MM.1S (cell line): ENCODE data around the gene ATP4A.

ENCODE experiments used
- DNase-seq: peaks from one replicate; pipeline ENCODE4 v3.0.0-alpha.2; 2015
- H2AFZ ChIP-seq: fragments of 300-600 bp; sonication (generic); 2 replicates; pipeline ENCODE4 v1.6.0; 2016; ENCODE audit warnings: antibody characterized with exemption, low read length
- H3F3A ChIP-seq: fragments of 300-600 bp; sonication (generic); 2 replicates; pipeline ENCODE4 v1.6.1; 2016; ENCODE audit warnings: mild to moderate bottlenecking, antibody characterized with exemption, low read length, moderate library complexity, mixed read lengths; ENCODE audit not compliant: insufficient read depth
- H3K27ac ChIP-seq: fragments of 300-600 bp; sonication (generic); 2 replicates; pipeline ENCODE4 v1.5.1; 2016; ENCODE audit warnings: mild to moderate bottlenecking, low read length
- H3K27me3 ChIP-seq: fragments of 300-600 bp; sonication (generic); replicated peaks from 2 replicates; pipeline ENCODE4 v1.6.0; 2016; ENCODE audit warnings: low read length; ENCODE audit not compliant: insufficient read depth
- H3K36me3 ChIP-seq: fragments of 300-600 bp; sonication (generic); replicated peaks from 2 replicates; pipeline ENCODE4 v1.6.1; 2016; ENCODE audit warnings: mild to moderate bottlenecking, low read length, mixed read lengths; ENCODE audit not compliant: insufficient read depth
- H3K4me1 ChIP-seq: fragments of 300-600 bp; sonication (generic); 2 replicates; pipeline ENCODE4 v1.6.1; 2016; ENCODE audit warnings: low read length, mixed read lengths
- H3K4me2 ChIP-seq: fragments of 300-600 bp; sonication (generic); 2 replicates; pipeline ENCODE4 v1.6.0; 2016; ENCODE audit warnings: low read depth, low read length
- H3K4me3 ChIP-seq: fragments of 300-600 bp; sonication (generic); 2 replicates; pipeline ENCODE4 v1.5.1; 2016; ENCODE audit warnings: low read length, mixed read lengths
- H3K79me2 ChIP-seq: fragments of 300-600 bp; sonication (generic); 2 replicates; pipeline ENCODE4 v1.6.1; 2016; ENCODE audit warnings: mixed run types, low read length, mixed read lengths
- H3K9ac ChIP-seq: fragments of 300-600 bp; sonication (generic); 2 replicates; pipeline ENCODE4 v1.6.1; 2016; ENCODE audit warnings: low read length, mixed read lengths
- H3K9me2 ChIP-seq: fragments of 300-600 bp; sonication (generic); replicated peaks from 2 replicates; pipeline ENCODE4 v1.6.1; 2016; ENCODE audit warnings: mild to moderate bottlenecking, low read length, mixed read lengths; ENCODE audit not compliant: insufficient read depth
- H3K9me3 ChIP-seq: fragments of 300-600 bp; sonication (generic); replicated peaks from 2 replicates; pipeline ENCODE4 v1.6.1; 2016; ENCODE audit warnings: mild to moderate bottlenecking, low read length, mixed read lengths; ENCODE audit not compliant: insufficient read depth
- H4K20me1 ChIP-seq: fragments of 300-600 bp; sonication (generic); 2 replicates; pipeline ENCODE4 v1.6.1; 2016; ENCODE audit warnings: mild to moderate bottlenecking, low read length, moderate library complexity, mixed read lengths; ENCODE audit not compliant: insufficient read depth
- EZH2 ChIP-seq: fragments of 300-600 bp; sonication (generic); optimal IDR thresholded peaks from 2 replicates; pipeline ENCODE3; 2017; ENCODE audit warnings: low read depth, mild to moderate bottlenecking, antibody characterized with exemption, low read length, mixed read lengths
- EZH2phosphoT487 ChIP-seq: fragments of 300-600 bp; sonication (generic); IDR thresholded peaks from 2 replicates; pipeline ENCODE4 v1.6.1; 2018; ENCODE audit warnings: antibody characterized with exemption, low read length
- TF ChIP-seq, protein P1 (sequence below): fragments of 300-600 bp; sonication (generic); IDR thresholded peaks from 2 replicates; pipeline ENCODE4 v1.5.1; 2016; ENCODE audit warnings: antibody characterized with exemption, low read length, mixed read lengths

ATP4A gene

DNA sequence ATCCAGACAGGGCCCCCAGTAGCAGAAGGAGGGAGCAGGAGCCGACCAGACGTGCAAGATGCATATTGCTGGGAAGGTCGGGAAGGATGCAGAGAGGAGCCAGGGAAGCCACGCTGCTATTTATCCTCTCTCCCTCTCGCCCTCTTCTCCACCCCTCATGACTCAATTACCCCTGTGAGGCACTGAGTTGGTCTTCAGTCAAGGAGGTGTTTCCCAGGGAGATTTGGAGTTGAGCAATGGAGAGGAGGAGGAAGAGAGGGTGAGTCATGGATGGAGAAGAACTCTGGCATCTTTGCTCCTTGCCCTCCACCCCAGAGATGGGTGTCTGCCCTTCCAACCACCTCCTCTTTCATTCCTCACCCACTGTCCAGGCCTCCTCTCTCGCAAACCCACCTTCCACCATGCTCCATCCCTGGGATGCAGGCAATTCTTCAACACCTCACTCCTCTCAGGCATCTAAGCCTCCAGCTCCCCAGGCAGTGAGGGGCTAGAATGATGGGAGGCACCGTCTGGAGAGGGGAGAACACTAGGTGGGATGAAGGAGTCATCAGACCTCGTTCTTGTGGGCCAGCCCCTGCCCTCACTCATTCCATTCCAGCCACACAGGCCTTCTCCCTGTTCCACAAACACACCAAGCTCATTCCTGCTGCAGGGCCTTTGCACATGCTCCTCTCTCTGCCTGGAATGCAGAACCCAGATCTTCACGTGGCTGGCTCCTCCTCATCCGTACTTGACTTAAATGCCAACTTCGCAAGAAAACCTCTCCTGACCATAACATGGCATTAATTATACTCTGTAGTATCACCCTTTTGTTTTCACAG lies 35.0 kb downstream of the ATP4A start, which contains the start of gene SBSN:
SBSN (minus strand) TSS at position 94 of the 821 bp plus-strand sequence; CDS start at position 64, 30 bp downstream.
- no peaks in the 10 kb centered on the region for H3K4me1 ChIP-seq
- no peak for DNase-seq
- H3K9ac ChIP-seq = no peak within 1 kb of the TSS
- peaks cover 87% of the 10 kb centered on the region for H3K27me3 ChIP-seq
- no peaks in the 10 kb centered on the region for H4K20me1 ChIP-seq
- TF ChIP-seq, protein P1, sequence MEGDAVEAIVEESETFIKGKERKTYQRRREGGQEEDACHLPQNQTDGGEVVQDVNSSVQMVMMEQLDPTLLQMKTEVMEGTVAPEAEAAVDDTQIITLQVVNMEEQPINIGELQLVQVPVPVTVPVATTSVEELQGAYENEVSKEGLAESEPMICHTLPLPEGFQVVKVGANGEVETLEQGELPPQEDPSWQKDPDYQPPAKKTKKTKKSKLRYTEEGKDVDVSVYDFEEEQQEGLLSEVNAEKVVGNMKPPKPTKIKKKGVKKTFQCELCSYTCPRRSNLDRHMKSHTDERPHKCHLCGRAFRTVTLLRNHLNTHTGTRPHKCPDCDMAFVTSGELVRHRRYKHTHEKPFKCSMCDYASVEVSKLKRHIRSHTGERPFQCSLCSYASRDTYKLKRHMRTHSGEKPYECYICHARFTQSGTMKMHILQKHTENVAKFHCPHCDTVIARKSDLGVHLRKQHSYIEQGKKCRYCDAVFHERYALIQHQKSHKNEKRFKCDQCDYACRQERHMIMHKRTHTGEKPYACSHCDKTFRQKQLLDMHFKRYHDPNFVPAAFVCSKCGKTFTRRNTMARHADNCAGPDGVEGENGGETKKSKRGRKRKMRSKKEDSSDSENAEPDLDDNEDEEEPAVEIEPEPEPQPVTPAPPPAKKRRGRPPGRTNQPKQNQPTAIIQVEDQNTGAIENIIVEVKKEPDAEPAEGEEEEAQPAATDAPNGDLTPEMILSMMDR = no peak
- TF ChIP-seq EZH2 (no peak), EZH2phosphoT487 (no peak)
- H3K9me3 ChIP-seq = no peaks in the 10 kb centered on the region
- H3K36me3 ChIP-seq = no peaks in the 10 kb centered on the region
- H3K79me2 ChIP-seq = no peaks in the 10 kb centered on the region
- H3K27ac ChIP-seq = no peak within 1 kb of the TSS
- H3K9me2 ChIP-seq = no peaks in the 10 kb centered on the region
- H3F3A ChIP-seq = no peaks in the 10 kb centered on the region
- no peak within 1 kb of the TSS for H3K4me3 ChIP-seq
- H2AFZ ChIP-seq = no peak within 1 kb of the TSS
- no peak within 1 kb of the TSS for H3K4me2 ChIP-seq

DNA sequence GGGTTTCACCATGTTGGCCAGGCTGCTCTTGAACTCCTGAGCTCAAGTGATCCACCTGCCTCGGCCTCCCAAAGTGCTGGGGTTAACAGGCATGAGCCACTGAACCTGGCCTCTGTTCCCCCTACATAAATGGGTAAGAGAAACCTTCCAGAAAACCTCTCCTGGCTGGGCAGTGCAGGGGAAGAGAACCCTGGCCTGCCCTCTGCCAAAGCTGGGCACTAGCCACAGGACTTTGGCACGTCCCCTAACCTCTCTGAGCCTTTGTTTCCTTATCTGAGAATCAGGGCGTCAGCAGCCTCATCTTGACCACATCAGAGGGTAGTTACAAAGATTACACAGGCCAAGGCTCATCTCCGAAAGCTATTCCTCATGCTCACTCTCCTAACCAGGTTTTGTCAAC lies 37.6 kb downstream of the ATP4A start:
- Histone ChIP-seq H3K79me2 (no peaks in the 10 kb centered on the region), H3K36me3 (no peaks in the 10 kb centered on the region), H3K9me2 (no peaks in the 10 kb centered on the region), H3K27ac (no peak overlapping the region), H3K27me3 (peaks cover 80% of the 10 kb centered on the region), H3K4me1 (no peaks in the 10 kb centered on the region), H3K4me3 (no peak overlapping the region), H3K9ac (no peak overlapping the region), H3F3A (no peaks in the 10 kb centered on the region), H2AFZ (no peak overlapping the region), H4K20me1 (no peaks in the 10 kb centered on the region), H3K4me2 (no peak overlapping the region), H3K9me3 (no peaks in the 10 kb centered on the region)
- TF ChIP-seq EZH2phosphoT487 = no peak
- TF ChIP-seq, protein P1 = no peak
- no peak for DNase-seq

DNA sequence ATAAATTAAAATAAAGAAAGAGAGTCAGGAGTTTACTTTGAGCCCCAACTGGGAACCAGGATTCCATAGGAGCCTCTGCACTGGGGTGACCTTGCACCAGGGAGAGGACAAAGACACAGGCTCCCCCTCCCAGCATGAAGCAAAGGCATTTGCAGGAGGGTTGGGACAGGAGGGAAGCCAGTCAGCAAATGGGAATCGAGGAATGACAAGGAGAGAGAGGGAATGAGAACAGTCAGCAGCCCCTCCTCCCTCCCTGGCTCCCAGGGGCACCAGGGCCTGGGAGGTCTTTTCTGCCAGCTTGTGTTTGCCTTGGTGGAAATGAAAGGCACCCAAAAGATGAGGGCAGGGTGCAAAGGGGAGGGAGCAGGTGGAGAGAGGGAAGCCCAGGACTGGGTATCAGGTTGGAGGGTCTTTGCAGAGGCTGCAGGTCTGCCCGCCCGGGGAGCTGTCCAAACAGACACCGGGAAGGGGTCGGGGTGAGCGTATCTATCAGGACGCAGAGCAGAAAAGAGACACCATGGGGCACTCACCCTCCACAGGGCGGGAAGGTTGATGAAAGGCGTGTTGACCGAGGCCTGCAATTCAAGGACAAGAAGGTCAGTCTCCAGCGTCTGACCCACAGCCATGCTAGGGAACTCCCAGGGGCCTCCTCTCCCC lies 39.1 kb downstream of the ATP4A start:
- peaks cover 79% of the 10 kb centered on the region for H3K27me3 ChIP-seq
- no peaks in the 10 kb centered on the region for H3K4me1 ChIP-seq
- H3K4me2 ChIP-seq = no peak overlapping the region
- H3K9me2 ChIP-seq = no peaks in the 10 kb centered on the region
- no peaks in the 10 kb centered on the region for H3K9me3 ChIP-seq
- TF ChIP-seq, protein P1 = no peak
- TF ChIP-seq EZH2 (no peak), EZH2phosphoT487 (no peak)
- no peak overlapping the region for H3K27ac ChIP-seq
- no peaks in the 10 kb centered on the region for H3K36me3 ChIP-seq
- no peak overlapping the region for H3K4me3 ChIP-seq
- DNase-seq = no peak
- no peaks in the 10 kb centered on the region for H4K20me1 ChIP-seq
- H2AFZ ChIP-seq = no peak overlapping the region
- no peaks in the 10 kb centered on the region for H3F3A ChIP-seq
- H3K79me2 ChIP-seq = no peaks in the 10 kb centered on the region
- no peak overlapping the region for H3K9ac ChIP-seq
